Natural killer cell (primary cell): ENCODE measurements around the gene ADGRL2. TPM values are rescaled to one million over a fixed set of nuclear protein-coding genes. Genes with fewer than 3 reads are reported as not detected.

Experiments
- ATAC-seq, 3 donors: fragments of 150-1000 bp in 2 of 3; fragments of 200-7000 bp in 1 of 3; cut with Tn5 transposase; 1 replicate in 1 of 3; 2 replicates in 2 of 3; pipeline ENCODE4 v1.10.0; 2021; ENCODE audit warnings: mild to moderate bottlenecking in 2 of 3, moderate library complexity in 2 of 3
- DNase-seq, 2 donors: peaks; one replicate each; pipeline versions ENCODE4 v3.0.0 to v3.0.0-alpha.2; 2013 to 2021; ENCODE audit warnings: mixed read lengths in 1 of 2
- H3K27ac ChIP-seq: one replicate; pipeline ENCODE4 v1.5.1; 2013; ENCODE audit warnings: mild to moderate bottlenecking, low read length
- H3K27me3 ChIP-seq: one replicate; pipeline ENCODE4 v1.6.1; 2013; ENCODE audit warnings: low read length; ENCODE audit not compliant: control insufficient read depth, insufficient read depth
- H3K36me3 ChIP-seq: one replicate; pipeline ENCODE4 v1.6.1; 2013; ENCODE audit warnings: low read length; ENCODE audit not compliant: control insufficient read depth, insufficient read depth
- H3K4me1 ChIP-seq: one replicate; pipeline ENCODE4 v1.6.1; 2013; ENCODE audit warnings: low read length; ENCODE audit not compliant: control insufficient read depth, insufficient read depth
- H3K4me3 ChIP-seq: one replicate; pipeline ENCODE4 v1.5.1; 2013; ENCODE audit warnings: low read length
- H3K9me3 ChIP-seq: one replicate; pipeline ENCODE4 v1.6.1; 2013; ENCODE audit warnings: low read length; ENCODE audit not compliant: control insufficient read depth, insufficient read depth
- H3K27ac Mint-ChIP-seq, 2 donors: one replicate each; pipeline ENCODE4 v1.8.0; 2022; ENCODE audit warnings: mild to moderate bottlenecking in 2 of 2, mixed read lengths in 2 of 2, moderate library complexity in 1 of 2
- H3K27me3 Mint-ChIP-seq, 2 donors: one replicate each; pipeline ENCODE4 v1.8.0; 2022; ENCODE audit warnings: low read depth in 2 of 2, mixed read lengths in 2 of 2
- H3K36me3 Mint-ChIP-seq: one replicate; pipeline ENCODE4 v1.8.0; 2022; ENCODE audit warnings: mixed read lengths
- H3K4me1 Mint-ChIP-seq, 2 donors: one replicate each; pipeline ENCODE4 v1.8.0; 2022; ENCODE audit warnings: mixed read lengths in 2 of 2
- H3K4me3 Mint-ChIP-seq: one replicate; pipeline ENCODE4 v1.8.0; 2022; ENCODE audit warnings: mild to moderate bottlenecking, moderate library complexity, mixed read lengths
- H3K9me3 Mint-ChIP-seq, 2 donors: one replicate each; pipeline ENCODE4 v1.8.0; 2022; ENCODE audit warnings: mixed read lengths in 2 of 2
- WGBS: methylation state at CpG from one replicate; pipeline ENCODE4 v1.1.7; 2013; ENCODE audit warnings: missing lambda C conversion rate; ENCODE audit not compliant: insufficient coverage; 5-methylcytosine and 5-hydroxymethylcytosine counted together
- intact Hi-C: fragments of 100-400 bp; cut with micrococcal nuclease; formaldehyde crosslinking; loops from one replicate; pipeline ENCODE4 v1.14.2; 2022
- total RNA-seq, 4 donors: library from RNA; stranded (reverse); fragments of 120-200 nt in 1 of 4; gene quantifications; one replicate each; pipeline versions ENCODE4 v1.2.3 to v1.2.4, GENCODE V29; 2013 to 2022
- TF ChIP-seq, protein P1 (sequence below): fragments of 200-600 bp; IDR thresholded peaks from one replicate; pipeline ENCODE4 v1.8.0; 2022; ENCODE audit warnings: antibody characterized with exemption

Gene ADGRL2
- total RNA-seq, 3 donors from 2014 or later (not counting 1 experiment from before 2014, with no cell fraction given): not detected

GRCh38 chr1:81874461-81874860 is 73.7 kb downstream of the ADGRL2 start:
- no peak overlapping the region for H3K27ac ChIP-seq
- H3K4me1 ChIP-seq: no peaks in the 10 kb centered on the region
- no peak for ATAC-seq
- TF ChIP-seq, protein P1, sequence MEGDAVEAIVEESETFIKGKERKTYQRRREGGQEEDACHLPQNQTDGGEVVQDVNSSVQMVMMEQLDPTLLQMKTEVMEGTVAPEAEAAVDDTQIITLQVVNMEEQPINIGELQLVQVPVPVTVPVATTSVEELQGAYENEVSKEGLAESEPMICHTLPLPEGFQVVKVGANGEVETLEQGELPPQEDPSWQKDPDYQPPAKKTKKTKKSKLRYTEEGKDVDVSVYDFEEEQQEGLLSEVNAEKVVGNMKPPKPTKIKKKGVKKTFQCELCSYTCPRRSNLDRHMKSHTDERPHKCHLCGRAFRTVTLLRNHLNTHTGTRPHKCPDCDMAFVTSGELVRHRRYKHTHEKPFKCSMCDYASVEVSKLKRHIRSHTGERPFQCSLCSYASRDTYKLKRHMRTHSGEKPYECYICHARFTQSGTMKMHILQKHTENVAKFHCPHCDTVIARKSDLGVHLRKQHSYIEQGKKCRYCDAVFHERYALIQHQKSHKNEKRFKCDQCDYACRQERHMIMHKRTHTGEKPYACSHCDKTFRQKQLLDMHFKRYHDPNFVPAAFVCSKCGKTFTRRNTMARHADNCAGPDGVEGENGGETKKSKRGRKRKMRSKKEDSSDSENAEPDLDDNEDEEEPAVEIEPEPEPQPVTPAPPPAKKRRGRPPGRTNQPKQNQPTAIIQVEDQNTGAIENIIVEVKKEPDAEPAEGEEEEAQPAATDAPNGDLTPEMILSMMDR: no peak
- H3K4me3 ChIP-seq: no peak overlapping the region
- WGBS: 82% methylated on average over 1 of the region's 1 CpG
- H3K9me3 ChIP-seq: no peaks in the 10 kb centered on the region
- DNase-seq: no peak
- intact Hi-C loops: no loop called here
- peaks cover 2 to 3% of the 10 kb centered on the region in 2 donors for H3K9me3 Mint-ChIP-seq
- no peak overlapping the region for H3K4me3 Mint-ChIP-seq
- H3K36me3 ChIP-seq: no peaks in the 10 kb centered on the region
- H3K27me3 ChIP-seq: no peaks in the 10 kb centered on the region
- no peaks in the 10 kb centered on the region for H3K4me1 Mint-ChIP-seq
- no peaks in the 10 kb centered on the region for H3K36me3 Mint-ChIP-seq
- H3K27ac Mint-ChIP-seq: no peak overlapping the region
- no peaks in the 10 kb centered on the region for H3K27me3 Mint-ChIP-seq

DNA sequence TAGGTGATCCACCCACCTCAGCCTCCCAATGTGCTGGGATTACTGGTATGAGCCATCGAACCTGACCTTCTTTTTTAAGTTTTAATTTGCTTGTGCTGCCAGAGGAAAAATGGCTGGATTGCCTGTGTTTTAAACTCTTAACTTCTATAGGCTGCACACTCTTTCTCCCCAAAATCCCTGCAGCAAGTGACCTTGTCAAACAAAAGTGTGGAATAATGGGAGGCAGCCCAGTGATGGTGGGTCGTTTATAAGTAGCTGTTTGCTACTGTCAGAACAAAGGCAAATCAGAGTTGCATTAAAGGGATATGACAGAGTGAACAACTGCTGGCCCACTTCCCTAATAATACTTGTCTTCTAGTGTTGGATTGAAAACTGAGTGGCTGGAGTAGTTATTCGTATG is 74.2 kb downstream of the ADGRL2 start:
- Histone ChIP-seq H3K27me3 (no peaks in the 10 kb centered on the region), H3K27ac (no peak overlapping the region), H3K4me3 (no peak overlapping the region), H3K36me3 (no peaks in the 10 kb centered on the region), H3K9me3 (no peaks in the 10 kb centered on the region), H3K4me1 (no peaks in the 10 kb centered on the region)
- H3K27ac Mint-ChIP-seq: no peak overlapping the region
- no peaks in the 10 kb centered on the region for H3K36me3 Mint-ChIP-seq
- no peak for DNase-seq
- TF ChIP-seq, protein P1: no peak
- peaks cover 2 to 3% of the 10 kb centered on the region in 2 donors for H3K9me3 Mint-ChIP-seq
- ATAC-seq: no peak
- 51% methylated on average over 2 of the region's 3 CpGs for WGBS
- no peaks in the 10 kb centered on the region for H3K27me3 Mint-ChIP-seq
- H3K4me3 Mint-ChIP-seq: no peak overlapping the region
- no peaks in the 10 kb centered on the region for H3K4me1 Mint-ChIP-seq
- intact Hi-C loops: no loop called here

- WGBS: 60% methylated on average over 1 of the region's 2 CpGs
- no peak overlapping the region for H3K27ac Mint-ChIP-seq
- H3K27ac ChIP-seq: no peak overlapping the region
Observed at GRCh38 chr1:81876901-81877733, 76.4 kb downstream of the ADGRL2 start.

More at GRCh38 chr1:81876901-81877733, 76.4 kb downstream of the ADGRL2 start:
- Mint-ChIP-seq H3K9me3 (peaks cover 8 to 12% of the 10 kb centered on the region in 2 donors), H3K4me1 (no peaks in the 10 kb centered on the region), H3K4me3 (no peak overlapping the region), H3K27me3 (no peaks in the 10 kb centered on the region), H3K36me3 (peaks cover 5% of the 10 kb centered on the region)
- Histone ChIP-seq H3K4me1 (no peaks in the 10 kb centered on the region), H3K36me3 (no peaks in the 10 kb centered on the region), H3K9me3 (no peaks in the 10 kb centered on the region), H3K27me3 (no peaks in the 10 kb centered on the region), H3K4me3 (no peak overlapping the region)
- intact Hi-C loops: no loop called here
- DNase-seq: no peak
- TF ChIP-seq, protein P1: no peak
- ATAC-seq: no peak
